HG03025 (cell line): ENCODE results near the gene ACTN2.

Source experiments
- ATAC-seq: cut with Tn5 transposase; IDR thresholded peaks from one replicate; pipeline ENCODE4 v1.9.1; 2021; ENCODE audit warnings: mild to moderate bottlenecking, moderate library complexity; ENCODE audit not compliant: unreplicated experiment, low FRiP score

The ACTN2 gene

DNA sequence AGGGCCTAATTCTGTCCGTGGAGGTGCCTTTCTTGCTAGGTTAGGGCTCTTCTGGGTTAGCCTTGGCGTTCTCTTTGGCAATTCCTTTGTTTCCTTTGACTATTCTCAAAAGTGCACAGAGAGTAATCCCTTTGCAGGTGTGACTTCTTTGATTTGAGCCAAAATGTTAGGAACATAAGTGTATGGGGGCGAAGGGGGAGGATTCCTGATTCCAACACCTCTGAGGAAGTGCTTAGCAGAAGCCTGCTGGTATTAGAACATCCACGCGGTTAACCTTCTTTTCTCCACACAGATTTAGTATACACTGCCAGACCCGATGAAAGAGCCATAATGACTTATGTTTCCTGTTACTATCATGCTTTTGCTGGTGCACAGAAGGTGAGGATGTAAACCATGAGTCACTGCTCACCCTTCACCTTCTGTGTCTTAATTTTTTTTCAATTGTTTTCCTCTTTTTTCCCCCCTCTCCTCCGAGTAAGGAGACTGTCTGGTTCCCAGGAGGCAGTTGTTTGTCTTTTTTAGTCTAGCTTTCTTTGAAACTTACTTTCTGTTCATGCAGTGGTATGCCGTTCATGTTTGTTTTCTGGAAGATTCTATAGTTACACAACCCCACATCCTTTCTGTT is 48.0 kb downstream of the ACTN2 start:
- ATAC-seq: no peak

DNA sequence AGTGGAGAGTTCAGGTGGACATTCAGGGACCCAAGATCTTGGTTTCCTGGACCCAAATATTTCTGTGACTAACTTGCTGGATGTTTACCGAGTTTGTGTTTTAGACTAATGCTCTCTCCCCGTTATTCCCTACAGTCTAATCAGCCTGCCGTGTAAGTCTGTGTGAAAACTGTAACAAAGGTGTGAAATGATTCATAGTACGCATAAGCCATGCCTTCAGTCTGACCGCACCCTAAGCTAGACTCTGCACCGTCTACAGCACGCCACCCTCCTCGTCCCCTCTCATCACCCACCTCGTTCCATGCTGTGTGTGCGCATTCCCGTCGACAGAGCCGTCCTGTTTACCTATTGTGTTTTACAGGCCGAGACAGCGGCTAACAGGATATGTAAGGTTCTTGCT is 50.5 kb downstream of the ACTN2 start:
- ATAC-seq: no peak

DNA sequence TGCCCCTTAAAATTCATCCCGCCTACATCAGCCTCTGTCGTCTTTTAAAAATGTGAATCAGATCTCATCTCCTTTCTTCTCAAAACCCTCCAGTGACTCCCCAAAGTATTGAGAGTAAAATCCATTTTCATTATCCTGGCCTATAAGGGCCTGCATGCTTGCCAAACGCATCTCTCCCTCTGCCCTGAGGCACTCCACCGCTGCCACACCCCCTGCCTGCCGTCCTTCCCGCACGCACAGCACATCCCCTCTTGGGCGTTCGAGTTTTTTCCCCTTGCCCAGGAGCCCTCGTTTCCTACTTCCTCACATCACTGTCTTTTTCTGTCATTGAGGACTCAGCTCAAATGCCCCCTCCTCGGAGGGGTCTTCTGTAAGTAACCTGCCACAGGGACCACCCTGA is 55.5 kb downstream of the ACTN2 start:
- ATAC-seq: no peak

DNA sequence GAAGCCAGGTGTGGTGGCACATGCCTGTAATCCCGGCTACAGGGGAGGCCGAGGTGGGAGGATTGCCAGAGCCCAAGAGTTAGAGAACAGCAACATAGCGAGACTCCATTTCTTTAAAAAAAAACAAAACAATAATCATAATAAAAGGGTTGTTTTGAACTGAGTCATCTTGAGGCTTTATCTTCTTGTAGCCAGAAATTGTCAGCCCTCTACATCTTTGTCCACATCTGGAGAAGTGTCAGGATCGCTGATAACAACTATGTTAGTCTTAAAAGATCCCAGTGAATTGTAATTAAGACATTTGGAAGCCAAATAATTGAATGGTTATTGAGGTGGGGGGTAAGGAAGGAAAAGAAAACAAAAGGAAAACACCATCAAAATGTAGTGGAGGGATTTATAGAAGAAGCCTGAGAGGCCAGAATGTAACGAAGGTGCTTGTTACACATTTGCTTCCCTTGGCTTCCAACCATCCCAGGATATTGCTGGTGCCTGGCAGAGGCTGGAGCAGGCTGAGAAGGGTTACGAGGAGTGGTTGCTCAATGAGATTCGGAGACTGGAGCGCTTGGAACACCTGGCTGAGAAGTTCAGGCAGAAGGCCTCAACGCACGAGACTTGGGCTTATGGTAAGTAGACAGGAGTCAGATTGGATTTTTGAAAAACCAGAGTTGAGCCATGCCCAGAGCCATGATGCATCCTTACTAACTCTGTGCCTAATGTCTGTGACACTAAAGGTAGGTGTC is 56.3 kb downstream of the ACTN2 start:
- ATAC-seq: no peak

DNA sequence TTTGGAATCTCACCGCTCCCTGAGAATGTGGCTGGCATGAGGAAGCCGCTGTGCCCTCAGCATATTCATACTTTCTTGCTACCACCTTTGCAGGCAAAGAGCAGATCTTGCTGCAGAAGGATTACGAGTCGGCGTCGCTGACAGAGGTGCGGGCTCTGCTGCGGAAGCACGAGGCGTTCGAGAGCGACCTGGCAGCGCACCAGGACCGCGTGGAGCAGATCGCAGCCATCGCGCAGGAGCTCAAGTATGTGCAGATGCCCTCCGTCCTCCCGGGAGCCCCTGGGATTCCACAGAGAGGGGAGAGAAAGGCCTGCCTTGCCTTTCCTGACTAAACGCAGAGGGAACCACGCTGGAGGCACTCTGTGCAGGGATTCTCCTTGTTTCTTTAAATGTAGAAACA is 58.2 kb downstream of the ACTN2 start:
- no peak for ATAC-seq

DNA sequence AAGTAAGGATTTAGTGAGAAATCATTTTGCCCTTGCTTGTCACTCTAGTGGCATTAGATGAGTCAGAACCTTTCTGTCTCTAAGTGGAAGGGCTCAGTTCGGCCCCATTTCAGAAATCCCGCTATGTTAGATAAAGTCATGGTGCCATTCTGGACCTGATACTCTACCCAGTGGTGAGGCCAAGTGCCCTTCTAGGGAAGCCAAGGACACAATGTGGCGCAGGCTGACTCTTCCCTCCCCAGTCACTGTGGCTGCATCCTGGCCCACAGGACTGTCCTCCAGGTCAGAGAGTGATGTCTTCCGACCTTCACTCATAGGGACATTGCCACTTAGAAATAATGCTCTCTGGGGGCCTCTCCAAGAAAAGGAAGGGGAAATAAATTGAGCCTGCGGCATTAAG is 60.5 kb downstream of the ACTN2 start:
- no peak for ATAC-seq

DNA sequence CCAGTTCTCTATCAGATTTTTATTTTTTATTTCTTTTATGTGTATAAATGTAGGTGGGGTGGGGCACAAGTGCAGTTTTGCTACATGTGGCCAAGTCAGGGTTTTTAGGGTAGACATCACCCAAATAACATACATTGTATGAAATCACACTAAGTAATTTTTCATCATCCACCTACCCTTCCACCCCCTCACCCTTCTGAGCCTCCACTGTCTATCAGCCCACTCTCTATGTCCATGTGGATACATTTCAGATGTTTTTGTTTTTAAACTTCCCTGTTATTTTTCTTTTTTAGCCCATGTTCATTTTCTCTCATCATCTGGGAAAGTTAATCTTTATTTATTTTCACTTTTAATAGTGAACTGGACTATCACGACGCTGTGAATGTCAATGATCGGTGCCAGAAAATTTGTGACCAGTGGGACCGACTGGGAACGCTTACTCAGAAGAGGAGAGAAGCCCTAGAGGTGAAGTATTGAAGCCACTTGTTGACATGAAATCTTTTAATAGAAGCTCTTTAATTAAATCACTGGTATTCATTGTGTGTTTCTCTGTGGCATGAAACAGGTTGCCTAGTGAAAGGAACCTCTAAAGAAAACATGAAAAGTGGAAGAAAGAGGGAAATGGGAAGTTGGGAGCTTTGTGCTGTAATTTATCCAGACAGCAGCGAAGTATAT is 61.1 kb downstream of the ACTN2 start:
- ATAC-seq: no peak

DNA sequence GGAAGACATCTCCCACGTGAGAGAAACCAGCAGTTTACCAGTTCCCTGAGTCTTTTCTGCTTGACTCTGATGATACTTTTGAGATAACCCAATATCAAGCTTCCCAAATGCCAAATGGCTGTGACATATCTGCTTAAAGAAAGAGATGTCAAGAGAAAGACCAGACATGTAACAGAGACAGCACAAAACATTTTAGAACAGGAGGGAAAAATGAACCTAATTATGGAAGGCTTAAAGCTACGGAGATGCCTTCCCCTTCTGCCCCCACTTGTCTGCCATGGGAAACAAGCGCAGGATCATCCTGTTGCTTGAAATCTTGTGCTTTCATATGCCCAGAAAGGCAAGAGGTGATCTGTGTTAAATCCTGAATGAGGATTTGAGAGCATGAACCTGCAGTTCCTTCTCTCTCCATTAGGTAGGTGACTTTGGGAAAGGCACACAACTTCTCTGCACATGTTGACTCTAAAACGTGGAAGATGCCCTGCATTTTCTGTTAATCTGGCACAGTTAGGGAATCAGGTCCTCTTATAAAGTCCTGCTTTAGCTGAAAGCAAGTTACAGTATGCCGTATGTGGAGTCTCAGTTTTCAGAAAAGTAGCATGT is 62.1 kb downstream of the ACTN2 start:
- no peak for ATAC-seq

DNA sequence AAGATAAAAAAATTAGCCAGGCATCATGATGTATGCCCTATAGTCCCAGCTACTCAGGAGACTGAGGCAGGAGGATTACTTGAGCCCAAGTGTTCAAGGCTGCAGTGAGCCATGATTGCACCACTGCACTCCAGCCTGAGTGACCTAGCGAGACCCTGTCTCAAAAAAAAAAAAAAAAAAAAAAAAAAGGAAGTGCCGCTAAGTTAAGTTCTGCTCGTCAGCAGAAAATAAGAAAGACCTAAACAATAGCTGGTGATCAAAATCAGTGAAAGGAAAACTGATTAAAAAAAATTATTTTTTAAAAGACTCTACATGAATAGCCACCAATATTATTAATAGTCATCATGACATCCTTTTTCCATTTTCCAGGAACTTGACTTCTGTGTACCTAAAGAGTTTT is 64.6 kb downstream of the ACTN2 start:
- ATAC-seq: no peak

DNA sequence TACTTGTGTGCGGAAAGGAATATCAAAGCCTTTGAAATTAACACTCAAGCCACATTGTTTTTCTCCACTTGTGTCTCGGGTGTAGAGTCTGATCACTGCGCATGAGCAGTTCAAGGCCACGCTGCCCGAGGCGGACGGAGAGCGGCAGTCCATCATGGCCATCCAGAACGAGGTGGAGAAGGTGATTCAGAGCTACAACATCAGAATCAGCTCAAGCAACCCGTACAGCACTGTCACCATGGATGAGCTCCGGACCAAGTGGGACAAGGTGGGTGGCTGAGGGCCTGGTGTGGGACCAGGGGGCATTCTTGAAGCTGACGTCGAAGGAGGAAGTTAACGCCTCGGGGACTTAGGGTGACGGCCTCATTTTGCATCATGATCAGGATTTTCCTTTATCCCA is 65.1 kb downstream of the ACTN2 start:
- no peak for ATAC-seq

DNA sequence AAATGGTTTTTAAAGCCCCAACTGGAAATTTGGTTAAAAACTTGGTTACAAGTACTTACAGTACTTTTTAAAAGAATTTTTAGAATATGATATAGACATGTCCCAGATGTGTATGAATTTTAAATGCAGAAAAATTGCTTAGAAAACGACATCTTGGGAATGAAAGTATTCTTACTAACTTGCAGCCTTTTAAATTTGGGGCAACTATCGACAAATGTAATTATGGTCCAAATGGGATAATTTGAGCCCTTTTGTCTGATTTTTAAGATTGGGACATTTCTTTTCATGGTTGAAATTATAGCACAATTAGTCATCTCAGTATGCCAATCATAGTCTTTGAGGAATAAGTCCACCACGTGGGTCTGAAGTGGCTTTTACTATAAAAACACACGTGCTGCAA is 65.6 kb downstream of the ACTN2 start:
- no peak for ATAC-seq

DNA sequence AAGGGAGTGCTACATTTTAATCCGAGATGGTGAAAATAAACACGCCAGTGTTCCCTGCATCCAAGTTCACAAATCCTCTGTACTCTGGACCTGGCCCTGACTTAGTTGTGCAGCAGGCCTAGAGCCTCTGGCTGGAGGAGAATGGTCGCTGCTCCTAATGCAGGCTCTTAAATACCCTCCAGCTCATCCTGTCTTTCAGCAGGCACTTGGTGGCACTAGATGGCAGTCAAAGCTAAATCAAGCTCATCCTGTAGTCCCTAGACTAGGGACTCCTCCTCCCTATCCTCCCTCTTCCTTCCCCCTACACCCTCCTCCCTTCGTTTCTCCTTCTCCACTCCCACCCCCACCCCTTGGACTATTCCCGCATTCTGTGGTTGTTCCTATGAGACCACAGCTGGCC is 67.2 kb downstream of the ACTN2 start:
- ATAC-seq: no peak

DNA sequence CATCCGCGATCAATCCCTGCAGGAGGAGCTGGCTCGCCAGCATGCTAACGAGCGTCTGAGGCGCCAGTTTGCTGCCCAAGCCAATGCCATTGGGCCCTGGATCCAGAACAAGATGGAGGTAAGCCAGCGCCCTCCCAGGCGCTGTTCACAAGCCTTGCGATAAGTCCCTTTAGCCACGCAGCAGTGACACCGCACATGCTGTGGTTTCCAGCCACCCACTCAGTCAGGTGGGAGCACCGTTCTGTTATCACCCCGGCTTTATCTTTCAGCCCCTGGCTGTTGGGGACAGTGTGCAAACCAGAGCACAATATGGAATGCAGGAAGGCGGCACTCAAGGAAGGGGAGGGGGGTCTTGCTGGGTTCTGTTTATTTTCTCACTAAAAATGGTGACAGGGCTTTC is 67.7 kb downstream of the ACTN2 start:
- ATAC-seq: no peak

DNA sequence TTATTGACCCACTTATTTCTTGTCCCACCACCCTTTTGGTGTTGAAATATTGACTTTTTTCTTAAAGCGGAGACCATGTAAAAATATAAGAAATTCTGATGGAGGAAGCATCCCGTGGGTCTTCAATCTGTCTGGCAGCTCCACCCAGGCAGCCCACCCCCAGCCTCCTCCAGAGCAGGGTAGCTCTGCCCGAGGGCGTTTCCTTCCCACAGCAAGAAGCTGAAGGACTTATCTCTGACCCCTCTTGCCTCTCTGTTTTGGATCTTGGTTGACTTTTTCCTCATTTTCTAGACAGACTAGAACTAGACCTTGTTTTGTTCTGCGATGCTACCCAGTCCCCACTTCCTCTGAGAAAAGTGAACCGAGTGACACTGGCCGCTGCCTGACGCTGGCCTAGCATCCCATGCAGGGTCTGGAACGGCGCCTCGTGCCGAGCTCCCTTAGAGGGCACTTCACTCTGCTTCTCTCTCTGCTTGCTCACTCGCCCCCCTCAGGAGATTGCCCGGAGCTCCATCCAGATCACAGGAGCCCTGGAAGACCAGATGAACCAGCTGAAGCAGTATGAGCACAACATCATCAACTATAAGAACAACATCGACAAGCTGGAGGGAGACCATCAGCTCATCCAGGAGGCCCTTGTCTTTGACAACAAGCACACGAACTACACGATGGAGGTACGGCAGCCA is 68.4 kb downstream of the ACTN2 start:
- ATAC-seq: no peak

DNA sequence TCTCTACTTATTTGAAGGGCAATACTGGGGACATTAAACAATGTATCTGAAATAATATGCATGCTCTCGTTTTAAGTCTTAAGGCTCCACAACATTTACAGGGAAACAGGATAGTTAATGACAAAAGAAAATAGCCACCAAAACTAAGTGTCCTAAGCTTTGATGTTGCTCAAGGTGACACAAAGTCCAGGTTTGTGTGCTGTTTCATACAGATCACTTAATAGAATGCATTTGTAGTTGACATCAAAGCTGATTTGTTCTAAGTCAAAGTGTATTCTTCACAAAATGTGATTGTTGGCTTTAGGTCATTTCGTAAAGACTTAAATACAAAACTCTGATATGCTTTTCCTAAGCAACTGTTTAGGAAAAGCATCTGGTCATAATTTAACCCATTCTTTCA is 71.3 kb downstream of the ACTN2 start:
- ATAC-seq: no peak

DNA sequence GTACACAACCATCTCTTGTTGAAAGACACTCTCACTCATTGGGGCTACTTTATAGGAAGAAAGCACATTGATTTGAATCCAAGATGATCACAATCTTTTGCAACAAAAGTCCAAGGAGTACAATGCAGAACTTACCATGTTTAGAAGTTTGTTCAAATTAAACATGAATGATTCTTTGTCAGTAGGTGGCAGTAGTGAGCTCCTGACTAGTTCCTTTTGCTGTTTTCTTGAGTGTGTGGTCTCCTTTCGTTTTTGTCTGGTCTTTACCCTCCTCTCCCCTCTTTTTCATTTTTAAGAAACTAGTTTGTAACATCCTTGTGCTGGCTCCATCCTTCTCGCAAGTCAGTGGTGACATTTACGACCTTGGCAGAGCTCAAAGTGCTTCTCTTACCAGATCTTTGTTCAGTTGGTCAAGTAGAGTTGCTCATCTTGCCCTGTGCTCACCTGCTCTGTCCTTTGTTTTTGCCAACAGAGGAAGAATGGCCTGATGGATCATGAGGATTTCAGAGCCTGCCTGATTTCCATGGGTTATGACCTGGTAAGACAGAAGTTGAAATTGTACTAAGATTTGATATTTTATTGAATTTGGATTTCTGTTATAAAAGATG is 73.1 kb downstream of the ACTN2 start:
- no peak for ATAC-seq

DNA sequence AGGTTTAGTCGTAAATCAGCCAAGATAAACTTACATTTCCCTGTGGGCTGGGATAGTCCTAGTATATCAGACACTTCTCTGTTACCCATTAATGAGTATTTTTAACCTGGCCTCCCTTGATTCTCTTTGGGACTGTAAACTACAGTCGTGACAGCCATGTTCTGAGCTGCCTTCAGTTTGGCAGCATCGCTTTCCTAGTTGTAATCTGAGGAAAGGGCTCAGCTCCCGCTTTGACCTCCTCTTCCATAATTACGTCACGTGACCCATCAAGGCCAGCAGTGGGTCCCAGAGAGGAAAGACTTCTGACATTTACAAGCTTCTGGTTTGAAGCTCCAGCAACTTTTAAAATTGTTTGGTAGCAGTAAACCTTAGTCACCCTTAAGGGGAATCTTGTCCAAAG is 74.2 kb downstream of the ACTN2 start:
- no peak for ATAC-seq

DNA sequence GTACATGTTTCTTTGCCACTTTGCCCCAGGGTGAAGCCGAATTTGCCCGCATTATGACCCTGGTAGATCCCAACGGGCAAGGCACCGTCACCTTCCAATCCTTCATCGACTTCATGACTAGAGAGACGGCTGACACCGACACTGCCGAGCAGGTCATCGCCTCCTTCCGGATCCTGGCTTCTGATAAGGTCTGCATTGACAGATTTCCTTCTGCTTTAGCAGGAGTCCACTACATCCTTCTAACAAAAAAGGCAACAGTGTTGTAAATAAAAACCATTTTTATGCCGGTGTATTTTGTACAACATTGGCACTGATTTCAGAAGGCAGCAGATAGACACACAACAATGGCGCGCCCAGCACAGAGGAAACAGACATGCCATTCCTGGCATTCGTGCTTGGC is 74.7 kb downstream of the ACTN2 start:
- ATAC-seq: no peak

DNA sequence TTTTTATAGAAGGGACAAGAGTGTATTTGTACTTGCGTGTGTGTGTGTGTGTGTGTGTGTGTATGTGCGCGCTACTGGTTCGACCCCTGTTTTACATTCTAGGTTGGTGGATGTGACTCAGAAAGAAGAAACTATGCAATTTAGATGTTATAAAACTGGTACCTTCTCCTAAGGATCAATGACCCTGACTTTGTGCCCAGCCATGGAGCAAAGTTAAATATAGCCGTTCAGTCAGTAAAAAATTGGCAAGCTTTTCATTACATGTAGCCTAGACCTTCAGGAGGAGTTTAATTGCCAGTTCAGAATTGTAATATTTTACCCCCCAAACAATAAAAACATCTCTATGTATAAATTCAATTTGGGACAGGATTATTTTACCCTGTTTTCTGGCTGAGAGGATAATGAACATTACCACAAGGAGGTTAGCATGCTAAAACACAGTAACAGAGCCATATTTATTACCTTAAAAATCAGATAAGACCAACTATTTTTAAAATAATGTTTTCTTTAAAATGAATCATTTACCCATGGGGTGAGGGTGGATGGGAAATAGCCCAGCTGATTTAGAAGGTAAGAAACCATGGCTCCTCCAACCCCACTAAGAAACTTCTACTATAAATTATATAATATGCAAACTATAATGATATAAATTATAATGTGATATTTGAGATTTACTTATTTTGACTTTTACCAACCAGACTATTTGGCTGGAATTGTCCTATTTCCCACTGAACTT is 75.3 kb downstream of the ACTN2 start:
- no peak for ATAC-seq

DNA sequence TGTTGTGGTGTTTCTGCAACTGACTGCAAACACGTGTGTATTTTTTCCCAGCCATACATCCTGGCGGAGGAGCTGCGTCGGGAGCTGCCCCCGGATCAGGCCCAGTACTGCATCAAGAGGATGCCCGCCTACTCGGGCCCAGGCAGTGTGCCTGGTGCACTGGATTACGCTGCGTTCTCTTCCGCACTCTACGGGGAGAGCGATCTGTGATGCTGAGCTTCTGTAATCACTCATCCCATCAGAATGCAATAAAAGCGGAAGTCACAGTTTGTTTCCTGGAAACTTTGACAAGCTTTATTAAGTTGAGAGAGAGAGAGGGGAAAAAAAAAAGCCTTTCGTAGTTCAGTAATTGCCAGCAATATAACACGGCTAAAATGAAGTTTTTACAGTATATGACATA is 76.1 kb downstream of the ACTN2 start:
- ATAC-seq: no peak
